ENCODE data around the gene MON1A.

DNA sequence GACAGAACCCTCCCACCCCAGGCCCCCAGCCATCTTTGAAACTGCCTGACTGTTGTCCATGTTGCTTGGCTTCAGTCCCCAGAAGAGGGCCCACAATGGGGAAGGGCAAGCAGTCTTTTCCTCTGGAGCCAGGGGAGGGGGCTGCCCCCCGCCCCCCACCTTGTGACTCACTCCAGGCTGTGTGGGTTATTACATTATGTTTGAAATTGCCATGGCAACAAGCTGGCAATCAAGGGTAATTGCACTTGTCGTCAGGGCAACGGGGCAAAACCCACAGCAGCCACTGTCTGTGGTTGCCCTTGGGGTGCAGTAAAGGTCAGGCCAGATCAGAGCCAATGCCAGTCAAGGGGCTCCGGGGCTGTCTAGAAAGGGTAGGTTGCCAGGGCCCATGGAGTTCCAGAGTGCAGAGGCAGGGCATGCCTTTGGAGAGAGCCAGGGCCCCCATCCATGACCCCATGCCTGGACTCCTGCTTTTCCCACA is 56.8 kb downstream of the MON1A start:
- no peak for TF ChIP-seq POLR2A (IDR thresholded peaks at IDR 0.05)
- TF ChIP-seq, protein P1, sequence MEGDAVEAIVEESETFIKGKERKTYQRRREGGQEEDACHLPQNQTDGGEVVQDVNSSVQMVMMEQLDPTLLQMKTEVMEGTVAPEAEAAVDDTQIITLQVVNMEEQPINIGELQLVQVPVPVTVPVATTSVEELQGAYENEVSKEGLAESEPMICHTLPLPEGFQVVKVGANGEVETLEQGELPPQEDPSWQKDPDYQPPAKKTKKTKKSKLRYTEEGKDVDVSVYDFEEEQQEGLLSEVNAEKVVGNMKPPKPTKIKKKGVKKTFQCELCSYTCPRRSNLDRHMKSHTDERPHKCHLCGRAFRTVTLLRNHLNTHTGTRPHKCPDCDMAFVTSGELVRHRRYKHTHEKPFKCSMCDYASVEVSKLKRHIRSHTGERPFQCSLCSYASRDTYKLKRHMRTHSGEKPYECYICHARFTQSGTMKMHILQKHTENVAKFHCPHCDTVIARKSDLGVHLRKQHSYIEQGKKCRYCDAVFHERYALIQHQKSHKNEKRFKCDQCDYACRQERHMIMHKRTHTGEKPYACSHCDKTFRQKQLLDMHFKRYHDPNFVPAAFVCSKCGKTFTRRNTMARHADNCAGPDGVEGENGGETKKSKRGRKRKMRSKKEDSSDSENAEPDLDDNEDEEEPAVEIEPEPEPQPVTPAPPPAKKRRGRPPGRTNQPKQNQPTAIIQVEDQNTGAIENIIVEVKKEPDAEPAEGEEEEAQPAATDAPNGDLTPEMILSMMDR (IDR thresholded peaks at IDR 0.05), result no peak
- TF ChIP-seq POLR2AphosphoS5 (IDR thresholded peaks at IDR 0.05), result no peak
- TF ChIP-seq EP300 (IDR thresholded peaks at IDR 0.05), result no peak
